Ovary (tissue), 3 donors: ENCODE results near the gene CBLC.

Experiments used
- CTCF ChIP-seq, 3 donors: fragments of 450-650 bp in 2 of 3; fragments of 200-600 bp in 1 of 3; IDR thresholded peaks; one replicate each; pipeline versions ENCODE4 v1.5.1 to v1.8.0; 2016 to 2022; ENCODE audit warnings: antibody characterized with exemption in 3 of 3, mild to moderate bottlenecking in 1 of 3
- EP300 ChIP-seq: sonication (generic); formaldehyde crosslinking; IDR thresholded peaks from one replicate; pipeline ENCODE4 v1.6.1; 2017; ENCODE audit warnings: antibody characterized with exemption
- donor health status: DM: no; HTN: no; CAD: no.

GRCh38 chr19:44785993-44786392 lies 8.3 kb downstream of the CBLC start:
- TF ChIP-seq CTCF (IDR thresholded peaks at IDR 0.05) (no peak), EP300 (no peak)
